Stimulated activated CD4-positive, alpha-beta T cell treated with anti-CD3 and anti-CD28 coated beads, Interleukin-12 subunit alpha, Interleukin-12 subunit beta, amount 100 ng/mL, for 24 hours (primary cell): ENCODE measurements around the gene ZNF831.

Experiments used
- DNase-seq, 2 experiments: peaks; one replicate each; pipeline ENCODE4 v3.0.0-alpha.2; 2020; ENCODE audit warnings: low read depth in 2 of 2

ZNF831 gene

DNA sequence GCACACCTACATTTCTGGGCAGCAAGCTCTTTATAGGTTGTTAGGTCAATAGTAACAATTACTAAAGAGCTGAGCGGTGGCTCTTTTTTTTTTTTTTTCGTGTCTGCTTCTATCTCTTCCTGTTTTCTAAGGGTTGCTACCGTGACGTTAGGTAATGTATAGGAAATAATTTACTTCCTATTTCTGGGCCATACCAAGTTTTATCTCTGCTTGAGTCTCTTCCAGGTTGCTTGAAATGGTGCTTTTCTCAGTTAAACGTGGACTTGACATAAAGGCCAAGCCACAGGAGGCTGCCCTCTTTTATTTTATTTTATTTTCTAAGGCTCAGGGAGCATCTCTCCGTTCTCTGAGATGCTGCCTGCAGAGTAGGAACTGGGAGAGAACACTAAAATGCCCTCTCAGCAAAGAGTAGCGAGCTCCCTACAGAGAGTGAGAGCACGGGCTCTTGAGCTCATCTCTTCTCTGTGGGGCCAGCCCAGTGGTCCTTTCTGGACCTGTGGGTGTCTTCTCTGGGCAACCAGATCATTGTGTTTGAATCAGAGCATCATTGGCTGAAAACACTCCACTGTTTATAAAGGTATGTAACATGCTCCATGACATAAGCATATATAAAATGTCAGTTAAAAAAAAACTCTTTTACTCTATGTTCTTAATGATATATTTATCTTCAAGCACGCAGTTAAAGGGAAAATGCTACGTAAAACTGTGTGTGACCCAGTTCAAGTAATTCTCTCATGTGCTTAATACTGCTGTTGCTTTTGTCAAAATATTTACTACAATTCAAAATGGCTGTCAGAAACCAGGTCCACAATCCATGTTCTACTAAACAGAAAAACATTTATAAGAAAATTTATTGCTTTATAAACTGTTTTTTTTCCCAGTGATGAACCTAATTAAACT is at the start of gene ZNF831:
ZNF831 (plus strand) TSS at position 191 of the 900 bp plus-strand sequence. CDS start 27,199 bp downstream, outside the sequence.
- no peak for DNase-seq

DNA sequence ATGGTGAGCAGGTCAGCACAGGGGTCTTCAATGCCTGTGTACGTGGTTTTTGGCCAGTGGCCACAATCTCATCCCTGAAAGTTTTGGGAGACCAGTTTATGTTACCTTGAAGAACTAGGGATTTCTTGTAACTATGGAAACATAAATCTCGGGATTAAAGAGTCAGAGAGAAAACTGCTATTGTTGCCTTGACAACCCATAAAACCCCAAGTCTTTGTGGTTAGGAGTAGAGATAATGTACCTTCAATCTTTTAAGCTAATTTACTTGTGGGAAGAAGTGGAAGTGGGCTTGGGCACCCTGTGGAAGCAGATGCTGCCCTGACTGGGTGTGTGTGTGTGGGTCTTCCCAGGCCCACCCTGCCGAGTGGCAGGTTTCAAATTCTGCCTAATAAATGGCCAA is 46.1 kb upstream of the ZNF831 start:
- DNase-seq: no peak

DNA sequence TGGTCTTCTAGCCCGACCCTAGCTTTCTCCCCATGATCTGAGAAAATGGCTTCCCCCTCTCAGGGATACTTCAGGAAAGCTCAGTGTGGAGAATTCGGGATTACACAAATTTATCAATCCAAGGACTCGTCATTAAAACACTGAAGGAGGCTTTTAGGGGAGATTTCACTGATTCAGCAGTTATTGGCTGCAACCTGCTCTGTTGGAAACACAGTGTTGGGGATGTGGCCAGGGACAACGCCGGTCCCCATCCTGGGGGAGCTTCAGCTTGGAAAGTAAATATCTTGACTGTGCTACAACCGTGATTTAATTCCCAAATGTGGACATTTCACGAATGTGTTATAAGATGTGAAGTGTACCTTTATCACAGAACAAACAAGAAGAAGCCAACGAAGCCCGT is 44.8 kb upstream of the ZNF831 start:
- no peak for DNase-seq

DNA sequence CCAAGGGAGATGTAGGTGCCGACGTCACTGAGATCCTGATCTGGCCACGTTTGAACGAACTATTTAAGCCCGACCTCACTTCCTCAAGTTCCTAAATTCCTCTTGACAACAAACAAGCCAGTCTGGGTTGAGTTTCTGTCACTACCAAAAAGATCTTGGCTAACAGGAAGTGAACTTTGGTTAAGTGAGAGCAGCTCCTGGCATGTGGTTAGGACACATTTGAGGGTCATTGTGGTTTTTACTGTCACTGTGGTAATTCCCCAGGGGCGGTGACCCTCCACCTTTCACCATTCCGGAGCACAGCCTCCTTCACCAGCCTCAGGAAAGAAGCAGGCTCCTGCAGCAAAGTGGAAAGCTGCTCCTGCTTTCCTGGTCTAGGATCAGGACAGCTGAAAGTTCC is 43.1 kb upstream of the ZNF831 start:
- no peak for DNase-seq

DNA sequence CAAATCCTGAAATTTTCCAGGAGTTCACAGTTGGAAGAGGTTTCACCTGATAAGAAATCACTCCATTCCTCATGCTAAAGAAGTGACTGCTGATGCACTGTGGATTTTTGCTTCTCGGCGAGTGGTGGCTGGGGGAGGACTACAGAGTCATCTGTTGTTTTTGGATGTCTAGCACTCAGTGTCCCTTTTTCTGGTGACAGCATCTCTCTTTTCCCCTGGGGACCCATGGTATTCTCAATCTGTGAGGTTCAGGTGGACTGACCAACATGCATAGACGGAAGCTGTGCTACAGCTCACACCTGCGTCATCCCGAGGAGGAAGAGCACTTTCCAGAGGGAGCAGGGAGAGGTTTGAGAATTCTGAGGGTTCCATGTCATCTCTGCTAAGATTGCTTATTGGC is 42.7 kb upstream of the ZNF831 start:
- no peak for DNase-seq

DNA sequence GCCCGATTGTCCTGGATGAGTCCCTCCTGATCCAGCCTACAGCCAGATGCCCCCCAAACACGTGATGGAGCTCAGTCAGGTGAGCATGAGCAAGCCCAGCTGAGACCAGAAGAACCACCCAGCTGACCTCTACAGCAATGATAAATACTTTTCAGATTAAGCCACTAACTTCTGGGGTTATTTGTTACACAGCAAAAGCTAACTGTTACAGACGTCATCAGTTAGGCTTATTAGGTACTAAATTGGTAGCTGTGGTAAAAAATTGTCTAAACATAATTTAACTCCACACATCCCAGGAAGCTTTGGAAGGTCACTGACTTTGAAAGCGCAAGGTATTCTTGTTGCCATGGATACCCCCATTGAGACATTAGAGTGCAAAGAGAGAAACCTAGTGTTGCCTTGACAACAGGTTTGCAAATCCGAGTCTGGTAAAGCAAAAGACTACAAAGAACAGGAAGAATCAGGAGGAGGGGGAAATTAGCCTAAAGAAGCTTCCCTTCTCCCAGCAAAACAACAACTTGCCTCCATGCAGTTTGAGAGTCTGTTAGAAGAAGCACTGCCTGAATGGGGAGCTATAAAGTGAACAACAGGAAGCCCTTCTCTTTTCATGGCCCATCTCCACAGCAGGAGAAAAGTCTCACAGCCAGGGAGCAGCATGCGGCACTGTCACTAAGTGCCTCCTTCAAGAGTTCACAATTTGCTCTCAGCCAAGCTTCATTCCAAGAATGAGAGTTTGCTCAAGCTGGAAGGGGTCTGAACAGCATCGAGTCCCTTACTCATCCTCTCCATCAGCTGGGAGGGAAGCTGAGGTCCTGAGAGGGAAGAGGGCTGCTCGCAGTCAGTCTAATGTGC is 41.7 kb upstream of the ZNF831 start:
- no peak for DNase-seq

DNA sequence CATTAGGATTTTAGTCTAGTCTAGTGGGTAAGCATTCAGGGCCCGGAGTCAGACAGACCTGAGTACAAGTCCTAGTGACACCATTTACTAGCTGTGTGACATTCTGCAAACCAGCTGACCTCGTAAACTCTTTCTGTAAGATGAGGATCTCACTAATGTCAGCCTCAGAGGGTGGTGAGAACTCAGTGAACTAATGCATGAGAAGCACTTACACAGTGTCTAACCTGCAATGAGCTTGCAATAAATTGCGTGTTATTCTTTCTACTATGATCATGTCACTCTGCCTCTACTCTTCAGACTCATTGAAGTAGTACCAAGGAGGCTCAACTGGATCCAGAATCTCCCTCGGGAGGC is 41.1 kb upstream of the ZNF831 start:
- DNase-seq: no peak

DNA sequence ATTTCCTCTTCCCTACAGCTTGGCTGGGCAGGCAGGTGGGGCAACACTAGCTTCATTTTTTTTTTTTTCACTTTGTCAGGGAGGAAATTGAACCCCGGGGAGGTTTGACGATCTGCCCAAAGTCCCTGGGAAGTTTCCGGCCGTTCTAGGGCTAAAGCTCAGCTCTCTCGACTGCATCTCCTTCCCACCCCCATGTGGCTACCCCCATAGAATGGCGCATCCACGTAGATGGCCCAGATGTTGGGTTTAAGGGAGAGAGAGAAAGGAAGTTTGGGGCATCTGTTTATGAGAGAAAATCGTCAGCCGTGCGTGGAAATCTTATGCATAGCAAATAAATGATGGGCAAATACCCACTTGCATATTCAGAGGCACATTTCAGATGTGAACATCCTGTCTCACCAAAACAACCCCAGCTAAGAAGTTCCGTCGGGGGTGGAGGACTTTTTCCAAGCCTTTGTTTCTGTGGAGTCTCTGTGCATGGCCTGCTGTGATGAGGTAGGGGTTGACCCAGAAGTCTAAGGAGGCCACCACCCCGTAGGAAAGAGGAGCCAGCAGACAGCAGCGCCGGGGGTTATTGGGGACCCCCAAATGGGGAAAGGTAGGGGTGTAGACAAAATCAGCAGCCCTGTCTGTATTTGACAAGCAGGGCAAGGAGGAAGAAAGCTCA is 40.5 kb upstream of the ZNF831 start:
- no peak for DNase-seq

DNA sequence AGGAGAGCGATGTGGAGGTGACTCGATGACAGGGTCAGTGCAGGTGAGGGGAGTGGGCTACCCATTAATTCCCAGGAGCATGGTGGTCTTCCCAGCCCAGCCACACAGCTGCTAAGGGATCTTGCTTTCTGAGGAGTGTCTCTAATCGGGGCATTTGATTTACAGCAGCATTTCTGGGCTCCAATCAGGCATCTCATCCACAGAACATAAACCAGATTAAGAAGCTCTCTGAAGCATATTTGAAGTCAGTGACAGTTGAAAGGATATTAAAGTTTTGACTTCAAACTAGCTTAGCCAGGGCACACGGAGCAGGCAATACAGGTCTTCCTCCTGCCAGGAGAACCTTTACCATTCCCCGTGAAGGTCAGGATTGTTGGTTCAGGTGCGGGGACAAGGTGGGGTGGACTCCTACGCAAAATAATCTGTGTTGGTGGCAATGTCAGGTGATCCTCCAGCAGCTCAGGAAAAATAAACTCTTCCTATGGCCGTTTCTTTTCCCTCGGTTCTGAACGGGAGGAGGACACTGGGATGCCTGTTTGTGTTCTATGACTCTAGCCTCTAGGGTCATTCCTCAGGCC is 39.9 kb upstream of the ZNF831 start:
- no peak for DNase-seq

DNA sequence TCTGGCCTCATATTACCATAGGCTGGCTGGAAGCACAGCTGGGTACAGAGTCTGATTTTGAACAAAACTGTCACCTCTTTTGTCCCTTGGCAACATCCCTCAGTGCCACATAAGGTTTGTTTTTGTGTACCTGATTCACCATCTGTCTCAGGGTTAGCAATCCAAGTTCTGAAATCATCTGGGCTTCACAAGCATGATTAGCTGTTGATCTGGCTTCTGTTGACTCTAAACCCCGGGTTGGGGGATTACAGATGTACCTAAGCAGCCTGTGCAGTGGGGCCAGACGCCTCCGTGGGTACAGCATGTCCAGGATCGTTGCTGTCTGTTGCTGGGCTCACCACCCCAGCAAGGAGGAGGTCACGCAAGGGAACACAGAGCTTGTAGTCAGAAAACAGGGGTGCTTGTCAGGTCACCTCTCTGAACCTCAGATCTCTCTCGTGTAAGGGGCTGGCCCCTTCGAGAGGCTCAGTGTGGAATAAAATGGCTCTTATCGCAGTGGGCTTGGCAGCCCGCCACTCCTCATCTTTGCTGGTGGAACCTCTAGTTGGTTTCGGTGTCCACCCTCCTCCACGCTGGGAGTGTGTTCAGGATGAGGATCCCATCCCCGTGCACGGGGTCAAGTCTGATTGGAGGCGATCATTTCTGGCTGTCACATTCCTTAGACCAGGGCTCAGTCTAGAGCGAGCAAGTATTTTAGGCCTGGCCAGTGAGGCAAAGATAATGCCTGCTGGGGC is 39.2 kb upstream of the ZNF831 start:
- no peak for DNase-seq

DNA sequence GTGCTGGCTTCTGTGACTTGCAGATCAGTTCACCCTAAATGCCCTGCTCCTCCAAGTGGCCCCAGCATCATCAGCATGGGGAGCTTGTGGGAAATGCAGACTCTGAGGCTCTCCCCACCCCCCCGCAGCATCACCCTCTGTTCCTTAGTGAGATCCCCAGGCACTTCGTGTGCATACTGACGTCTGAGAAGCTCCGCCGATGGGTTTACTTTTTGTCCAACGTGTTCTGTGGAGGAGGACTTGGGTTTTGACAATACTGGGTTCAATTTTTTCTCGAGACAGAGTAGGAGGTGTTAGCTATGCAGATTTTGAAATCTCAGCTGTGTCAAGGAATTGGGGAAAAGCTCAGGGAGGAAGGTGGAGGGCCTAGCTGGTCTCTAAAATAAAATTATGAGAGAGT is 38.3 kb upstream of the ZNF831 start:
- DNase-seq: no peak

DNA sequence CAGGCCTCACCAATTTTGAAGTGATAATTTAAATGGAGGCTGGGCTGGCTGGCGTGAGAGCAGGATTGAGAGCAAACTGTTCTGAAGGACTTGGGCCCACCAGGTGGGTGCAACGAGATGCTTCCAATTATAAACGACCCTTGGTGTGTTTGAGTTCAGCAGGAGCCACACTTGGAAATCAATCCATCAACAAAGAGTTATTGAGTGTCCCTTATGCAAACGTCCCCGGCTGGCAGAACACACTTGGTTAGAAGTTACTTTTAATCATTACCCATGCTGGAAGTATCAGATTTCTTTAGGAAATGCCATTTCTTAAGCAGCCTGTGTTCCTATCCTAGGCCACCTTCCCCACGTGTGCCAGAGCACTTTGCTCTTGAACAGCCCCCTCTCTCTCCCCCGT is 37.8 kb upstream of the ZNF831 start:
- no peak for DNase-seq

DNA sequence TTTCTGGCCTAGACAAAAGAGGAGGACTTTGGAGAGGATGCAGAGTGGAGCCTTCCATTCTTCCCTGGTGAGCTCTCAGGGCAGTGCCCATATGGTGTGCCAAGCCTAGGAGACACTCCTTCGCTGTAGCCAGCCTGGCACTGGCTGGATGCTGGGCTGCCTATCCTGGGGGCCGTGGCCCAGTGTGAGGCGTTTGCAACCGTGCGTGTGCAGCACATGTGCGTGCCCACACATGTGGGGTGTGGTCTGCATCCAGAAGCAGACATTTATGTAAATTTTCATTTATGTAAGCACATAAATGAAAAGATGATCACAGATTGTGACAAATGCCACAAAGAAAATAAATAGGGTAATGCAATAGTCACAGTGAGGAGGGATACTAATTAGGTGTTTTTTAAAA is 35.8 kb upstream of the ZNF831 start:
- DNase-seq: no peak

DNA sequence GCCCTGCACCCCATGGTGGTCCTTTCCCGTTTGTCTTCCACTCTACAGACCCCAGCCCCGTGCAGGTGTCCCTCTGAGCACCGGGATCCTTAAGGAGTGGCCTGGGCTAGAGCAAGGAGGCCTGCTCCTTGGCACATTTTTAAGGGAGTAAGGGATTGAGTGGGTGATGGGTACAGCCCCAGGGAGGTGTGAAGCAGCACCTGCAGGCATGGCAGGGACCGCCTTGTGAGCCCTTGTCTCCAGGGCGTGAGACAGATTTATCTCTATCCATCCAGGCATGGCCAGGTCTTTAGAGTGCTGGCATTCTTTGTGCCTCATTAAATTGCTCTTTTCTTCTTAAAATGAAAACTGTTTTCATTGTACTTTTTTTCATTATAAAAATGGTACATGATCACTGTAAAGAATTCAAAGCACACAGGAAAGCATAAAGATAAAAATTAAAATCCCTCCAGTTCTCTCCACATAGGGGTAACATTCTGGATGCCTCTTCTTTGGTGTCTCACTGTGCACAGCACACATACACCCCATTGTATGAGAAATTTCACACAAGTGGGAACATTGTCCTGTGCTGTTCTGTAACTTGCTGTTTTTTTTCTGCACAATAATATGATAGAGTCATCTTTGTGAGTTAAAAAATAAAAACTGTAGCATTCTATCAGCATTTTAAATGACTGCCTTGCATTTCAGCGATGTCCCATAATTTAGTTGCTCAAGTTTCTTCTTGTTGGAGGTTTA is 31.9 kb upstream of the ZNF831 start:
- no peak for DNase-seq

DNA sequence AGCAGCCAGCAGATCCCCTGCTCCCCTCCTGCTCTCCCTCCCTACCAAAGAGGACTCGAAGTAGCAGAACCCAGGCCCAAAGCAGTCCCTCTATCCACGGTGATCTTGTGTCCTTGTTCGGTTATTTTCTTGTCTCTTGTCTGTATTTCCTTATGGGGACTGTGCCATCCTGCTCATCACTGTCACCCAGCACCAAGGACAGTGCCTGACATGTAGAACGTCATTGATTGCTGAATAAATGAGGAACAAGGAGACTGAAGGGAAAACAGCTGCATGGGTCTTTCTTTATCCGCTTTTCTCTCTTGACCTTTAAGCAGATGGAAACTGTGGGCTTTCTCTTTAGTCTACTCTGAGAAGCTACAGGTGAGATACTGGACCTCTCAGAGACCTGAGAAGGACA is 29.4 kb upstream of the ZNF831 start:
- DNase-seq: no peak

DNA sequence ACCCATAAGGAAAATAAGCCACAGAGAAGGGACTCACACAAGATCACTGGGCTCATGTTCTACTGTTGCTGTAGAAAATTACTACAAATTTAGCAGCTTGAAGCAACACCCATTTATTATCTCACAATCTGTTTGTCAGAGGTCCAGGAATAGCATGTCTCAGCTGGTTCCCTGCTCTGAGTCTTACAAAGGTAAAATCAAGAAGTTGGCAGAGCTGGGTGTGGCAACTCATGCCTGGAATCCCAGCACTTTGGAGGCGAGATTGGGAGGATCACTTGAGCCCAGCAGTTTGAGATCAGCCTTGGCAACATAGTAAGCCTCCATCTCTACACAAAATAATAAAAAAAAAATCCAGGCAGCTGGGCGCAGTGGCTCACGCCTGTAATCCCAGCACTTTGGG is 28.5 kb upstream of the ZNF831 start:
- DNase-seq: no peak

DNA sequence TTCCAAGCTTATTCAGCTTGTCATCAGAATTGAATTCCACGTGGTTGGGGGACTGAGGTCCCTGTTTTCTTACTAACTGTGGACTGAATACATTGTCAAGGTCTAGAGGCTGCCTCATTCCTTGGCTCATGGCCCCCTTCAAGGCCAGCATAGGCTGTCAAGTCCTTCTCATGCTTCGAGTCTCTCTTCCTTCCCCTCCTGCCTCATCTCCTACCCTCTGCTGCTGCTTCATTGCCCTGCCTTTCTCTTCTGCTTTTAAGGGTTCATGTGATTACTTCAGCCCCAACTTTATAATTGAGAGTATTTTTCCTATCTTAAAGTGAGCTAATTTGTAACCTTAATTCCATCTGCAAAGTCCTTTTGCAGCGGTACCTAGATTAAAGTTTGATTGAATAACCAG is 27.6 kb upstream of the ZNF831 start:
- DNase-seq: no peak

DNA sequence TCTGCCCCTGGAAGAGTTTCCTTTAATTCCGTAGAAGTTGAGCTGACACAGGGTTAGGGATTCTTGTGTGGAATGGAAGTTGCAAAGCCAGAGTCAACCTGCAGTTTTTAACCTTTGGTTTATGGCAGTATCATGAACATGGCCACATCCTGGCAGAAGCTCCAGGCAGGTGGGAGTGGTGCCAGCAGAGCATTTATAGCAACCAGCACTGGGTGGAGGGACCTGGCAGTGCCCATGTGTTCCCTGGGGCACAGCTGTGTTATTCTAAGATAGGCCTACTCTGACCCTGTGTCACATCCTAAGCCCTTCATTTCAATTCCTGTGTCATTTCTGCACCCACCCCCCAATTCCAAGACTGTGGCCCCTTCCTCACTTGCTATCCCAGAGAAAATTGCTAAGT is 26.1 kb upstream of the ZNF831 start:
- no peak for DNase-seq

DNA sequence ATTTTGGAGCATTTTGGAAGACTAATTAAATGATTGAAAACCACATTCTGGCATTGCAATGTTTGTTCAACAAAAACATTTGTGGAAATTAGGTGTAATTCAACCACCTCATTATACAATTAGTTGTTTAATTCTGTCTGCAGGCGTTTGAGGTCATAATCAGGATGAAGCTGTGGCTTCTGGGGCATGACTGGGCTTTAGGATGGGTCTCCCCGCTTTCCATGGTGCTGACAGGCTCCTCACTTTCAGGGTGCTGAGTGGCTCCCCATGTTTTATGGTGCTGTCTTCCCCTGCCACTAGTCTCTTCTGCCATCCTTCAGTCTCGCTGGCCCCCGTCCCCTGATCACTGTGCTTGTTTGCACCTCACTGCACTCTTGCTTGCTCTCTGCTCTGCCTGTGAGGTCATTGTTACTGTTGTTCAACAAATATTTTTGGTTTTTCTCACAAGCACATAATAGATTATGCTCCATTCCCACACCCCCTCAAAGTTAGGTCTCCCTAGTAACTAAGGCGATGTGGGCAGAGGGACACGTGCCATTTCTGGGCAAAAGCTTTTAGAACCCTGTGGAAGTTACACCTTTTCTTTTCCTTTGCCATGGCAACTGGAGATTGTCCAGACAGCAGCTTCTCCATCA is 25.4 kb upstream of the ZNF831 start:
- DNase-seq: no peak

DNA sequence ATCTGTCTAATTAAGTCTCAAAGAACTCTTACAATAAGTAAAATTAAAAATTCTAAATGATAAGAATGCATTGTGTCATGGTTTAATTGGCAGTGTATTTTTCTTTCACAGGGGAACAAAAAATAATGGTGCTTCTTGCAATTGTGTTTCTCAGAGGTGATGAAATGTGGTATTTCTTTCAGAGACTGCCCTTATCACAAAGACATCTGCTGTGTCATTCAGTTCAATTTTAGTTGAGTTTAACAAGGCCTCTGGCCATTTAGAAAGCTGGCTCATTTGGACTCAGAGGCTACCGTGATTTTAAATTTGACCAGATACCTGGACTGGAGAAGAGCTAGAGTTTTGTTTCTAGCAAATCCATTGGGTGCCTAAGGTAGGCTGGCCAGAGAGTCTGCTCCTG is 23.6 kb upstream of the ZNF831 start:
- no peak for DNase-seq
